ENCODE data around the gene CCDC91. TPM values are rescaled to one million over a fixed set of nuclear protein-coding genes. Genes with fewer than 3 reads are reported as not detected.

Gene CCDC91
- total and polyA plus RNA-seq, 9 of the 15 experiments (the other 6 are each of a cell fraction or from before 2014, with no cell fraction given): 10.1 to 31.1 (median 26.3) TPM

DNA sequence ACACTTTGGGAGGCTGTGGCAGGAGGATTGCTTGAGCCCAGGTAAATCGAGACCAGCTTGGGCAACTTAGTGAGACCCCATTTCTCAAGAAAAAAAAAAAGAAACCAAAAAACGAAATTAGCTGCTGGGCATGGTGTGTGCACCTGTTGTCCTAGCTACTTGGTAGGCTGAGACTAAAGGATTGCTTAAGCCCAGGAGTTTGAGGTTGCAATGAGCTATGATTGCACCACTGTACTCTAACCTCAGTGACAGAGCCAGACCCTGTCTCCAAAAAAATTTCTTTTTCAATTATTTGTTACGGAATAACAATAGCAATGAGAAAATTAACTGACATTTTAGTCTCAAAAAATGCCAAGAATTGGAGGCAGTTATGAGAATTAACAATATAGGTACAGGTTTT lies 128.0 kb downstream of the CCDC91 start:
- ChIA-PET CTCF (ENCODE audit: low intra/inter-chr PET ratio) (no interaction called here), POLR2A (no interaction called here)
- Histone ChIP-seq H3K4me1 (replicated peaks in 1 of 2; ENCODE audit: control insufficient read depth in 2 of 2, insufficient read depth in 2 of 2, low read length in 2 of 2) (peaks cover 0 to 2% of the 10 kb centered on the region in 2 experiments; a peak in 1 of 5 replicates), H3K9ac (ENCODE audit: insufficient read depth in 1 of 2, low read depth in 2 of 2, low read length in 2 of 2) (no peak overlapping the region), H3K4me2 (ENCODE audit: insufficient read depth, low read length) (no peak overlapping the region), H3K27me3 (ENCODE audit: control insufficient read depth in 2 of 2, insufficient read depth in 2 of 2, low read length in 2 of 2) (no peaks in the 10 kb centered on the region), H3K9me1 (ENCODE audit: control insufficient read depth, insufficient read depth, low read length) (no peaks in the 10 kb centered on the region), H2AFZ (ENCODE audit: low read depth, low read length) (no peak overlapping the region), H3K27ac (ENCODE audit: extremely low read depth, low read depth, low read length) (no peak overlapping the region), H3K79me2 (ENCODE audit: control insufficient read depth, insufficient read depth, low read length) (no peaks in the 10 kb centered on the region), H3K36me3 (ENCODE audit: control insufficient read depth, insufficient read depth, low read length) (peaks cover 4% of the 10 kb centered on the region; the same call in 1 of the 3 replicates), H4K20me1 (replicated peaks; ENCODE audit: control insufficient read depth, insufficient read depth, low read length) (no peaks in the 10 kb centered on the region), H3K4me3 (no peak overlapping the region), H3K9me3 (replicated peaks; ENCODE audit: control insufficient read depth, insufficient read depth, low read depth, low read length) (no peaks in the 10 kb centered on the region)
- in situ Hi-C loops (cut with MboI): no loop called here
- ATAC-seq: no peak
- WGBS (ENCODE audit: insufficient coverage, low coverage, missing lambda C conversion rate): 57% methylated on average over 3 of the region's 3 CpGs
- no TSS peak for BruUV-seq (replicated peaks)
- DNase-seq (ENCODE audit: extremely low read depth in 1 of 4, low spot score in 3 of 4): no peak
- TF ChIP-seq ESRRA (IDR thresholded peaks at IDR 0.05; ENCODE audit: borderline replicate concordance, low read depth) (no peak), POLR2AphosphoS5 (IDR thresholded peaks at IDR 0.05; ENCODE audit: control insufficient read depth, insufficient read depth, low read depth, low read length) (no peak), GTF2E2 (tag; IDR thresholded peaks at IDR 0.05) (no peak), ZNF717 (CRISPR knock-in tag; IDR thresholded peaks at IDR 0.05) (no peak), MAFG (tag; conservative IDR thresholded peaks at IDR 0.05) (no peak), TAL1 (IDR thresholded peaks at IDR 0.05) (no peak), MEF2D (tag; conservative IDR thresholded peaks at IDR 0.05; ENCODE audit: low read depth) (no peak)
- TF ChIP-seq, protein P1, sequence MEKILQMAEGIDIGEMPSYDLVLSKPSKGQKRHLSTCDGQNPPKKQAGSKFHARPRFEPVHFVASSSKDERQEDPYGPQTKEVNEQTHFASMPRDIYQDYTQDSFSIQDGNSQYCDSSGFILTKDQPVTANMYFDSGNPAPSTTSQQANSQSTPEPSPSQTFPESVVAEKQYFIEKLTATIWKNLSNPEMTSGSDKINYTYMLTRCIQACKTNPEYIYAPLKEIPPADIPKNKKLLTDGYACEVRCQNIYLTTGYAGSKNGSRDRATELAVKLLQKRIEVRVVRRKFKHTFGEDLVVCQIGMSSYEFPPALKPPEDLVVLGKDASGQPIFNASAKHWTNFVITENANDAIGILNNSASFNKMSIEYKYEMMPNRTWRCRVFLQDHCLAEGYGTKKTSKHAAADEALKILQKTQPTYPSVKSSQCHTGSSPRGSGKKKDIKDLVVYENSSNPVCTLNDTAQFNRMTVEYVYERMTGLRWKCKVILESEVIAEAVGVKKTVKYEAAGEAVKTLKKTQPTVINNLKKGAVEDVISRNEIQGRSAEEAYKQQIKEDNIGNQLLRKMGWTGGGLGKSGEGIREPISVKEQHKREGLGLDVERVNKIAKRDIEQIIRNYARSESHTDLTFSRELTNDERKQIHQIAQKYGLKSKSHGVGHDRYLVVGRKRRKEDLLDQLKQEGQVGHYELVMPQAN (IDR thresholded peaks at IDR 0.05; ENCODE audit: borderline replicate concordance): no peak
- TF ChIP-seq, protein P2, sequence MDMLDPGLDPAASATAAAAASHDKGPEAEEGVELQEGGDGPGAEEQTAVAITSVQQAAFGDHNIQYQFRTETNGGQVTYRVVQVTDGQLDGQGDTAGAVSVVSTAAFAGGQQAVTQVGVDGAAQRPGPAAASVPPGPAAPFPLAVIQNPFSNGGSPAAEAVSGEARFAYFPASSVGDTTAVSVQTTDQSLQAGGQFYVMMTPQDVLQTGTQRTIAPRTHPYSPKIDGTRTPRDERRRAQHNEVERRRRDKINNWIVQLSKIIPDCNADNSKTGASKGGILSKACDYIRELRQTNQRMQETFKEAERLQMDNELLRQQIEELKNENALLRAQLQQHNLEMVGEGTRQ (CRISPR knock-in tag; IDR thresholded peaks at IDR 0.05): no peak
- TF ChIP-seq, protein P3, sequence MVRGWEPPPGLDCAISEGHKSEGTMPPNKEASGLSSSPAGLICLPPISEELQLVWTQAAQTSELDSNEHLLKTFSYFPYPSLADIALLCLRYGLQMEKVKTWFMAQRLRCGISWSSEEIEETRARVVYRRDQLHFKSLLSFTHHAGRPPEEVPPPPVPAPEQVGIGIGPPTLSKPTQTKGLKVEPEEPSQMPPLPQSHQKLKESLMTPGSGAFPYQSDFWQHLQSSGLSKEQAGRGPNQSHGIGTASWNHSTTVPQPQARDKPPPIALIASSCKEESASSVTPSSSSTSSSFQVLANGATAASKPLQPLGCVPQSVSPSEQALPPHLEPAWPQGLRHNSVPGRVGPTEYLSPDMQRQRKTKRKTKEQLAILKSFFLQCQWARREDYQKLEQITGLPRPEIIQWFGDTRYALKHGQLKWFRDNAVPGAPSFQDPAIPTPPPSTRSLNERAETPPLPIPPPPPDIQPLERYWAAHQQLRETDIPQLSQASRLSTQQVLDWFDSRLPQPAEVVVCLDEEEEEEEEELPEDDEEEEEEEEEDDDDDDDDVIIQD (CRISPR knock-in tag; IDR thresholded peaks at IDR 0.05): no peak
- intact Hi-C loops (cut with micrococcal nuclease): no loop called here
- no peak for FAIRE-seq
